Measurements from ENCODE around the gene PRIMPOL.
"Not testable (repeated sequence)": the region's sequence is repeated elsewhere in the genome, so short reads cannot be mapped to it uniquely, and the experiment has no call there.

PRIMPOL gene

DNA sequence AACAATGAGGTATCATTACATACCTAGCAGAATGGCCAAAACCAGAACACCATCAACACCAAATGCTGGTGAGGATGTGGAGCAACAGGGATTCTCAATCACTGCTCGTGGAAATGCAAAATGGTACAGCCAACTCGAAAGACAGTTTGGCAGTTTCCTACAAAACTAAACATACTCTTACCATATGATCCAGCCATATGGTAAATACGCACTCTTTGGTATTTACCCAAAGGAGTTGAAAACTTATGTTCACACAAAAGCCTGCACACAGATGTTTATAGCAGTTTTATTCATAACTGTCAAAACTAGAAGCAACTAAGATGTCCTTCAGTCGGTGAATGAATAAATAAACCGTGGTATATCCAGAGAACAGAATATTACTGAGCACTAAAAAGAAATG is 8.1 kb upstream of the PRIMPOL start:
- no peak for DNase-seq

DNA sequence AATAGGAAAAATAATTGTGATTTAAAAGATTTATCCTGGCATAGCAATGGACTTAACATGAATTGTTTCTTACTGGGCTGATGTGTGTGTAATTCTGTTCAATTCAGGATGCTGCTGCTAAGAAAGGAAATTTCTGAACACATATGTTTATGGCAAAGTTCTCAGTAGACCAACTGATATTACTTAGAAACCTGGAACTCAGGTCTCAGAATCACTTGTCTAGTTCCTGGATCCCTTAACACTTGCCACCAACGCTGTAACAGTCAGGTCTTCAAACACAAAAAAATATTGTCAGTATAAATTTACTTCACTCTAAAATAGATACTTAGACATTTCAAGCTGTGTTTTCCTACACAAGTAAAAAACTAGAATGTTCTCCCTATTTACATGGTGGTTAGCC is 5.8 kb upstream of the PRIMPOL start:
- DNase-seq: no peak

- no peak for DNase-seq
These were observed 4.8 kb upstream of the PRIMPOL start for GRCh38 chr4:184644553-184645307.

GRCh38 chr4:184645904-184646610 is 3.5 kb upstream of the PRIMPOL start:
- DNase-seq: no peak

DNA sequence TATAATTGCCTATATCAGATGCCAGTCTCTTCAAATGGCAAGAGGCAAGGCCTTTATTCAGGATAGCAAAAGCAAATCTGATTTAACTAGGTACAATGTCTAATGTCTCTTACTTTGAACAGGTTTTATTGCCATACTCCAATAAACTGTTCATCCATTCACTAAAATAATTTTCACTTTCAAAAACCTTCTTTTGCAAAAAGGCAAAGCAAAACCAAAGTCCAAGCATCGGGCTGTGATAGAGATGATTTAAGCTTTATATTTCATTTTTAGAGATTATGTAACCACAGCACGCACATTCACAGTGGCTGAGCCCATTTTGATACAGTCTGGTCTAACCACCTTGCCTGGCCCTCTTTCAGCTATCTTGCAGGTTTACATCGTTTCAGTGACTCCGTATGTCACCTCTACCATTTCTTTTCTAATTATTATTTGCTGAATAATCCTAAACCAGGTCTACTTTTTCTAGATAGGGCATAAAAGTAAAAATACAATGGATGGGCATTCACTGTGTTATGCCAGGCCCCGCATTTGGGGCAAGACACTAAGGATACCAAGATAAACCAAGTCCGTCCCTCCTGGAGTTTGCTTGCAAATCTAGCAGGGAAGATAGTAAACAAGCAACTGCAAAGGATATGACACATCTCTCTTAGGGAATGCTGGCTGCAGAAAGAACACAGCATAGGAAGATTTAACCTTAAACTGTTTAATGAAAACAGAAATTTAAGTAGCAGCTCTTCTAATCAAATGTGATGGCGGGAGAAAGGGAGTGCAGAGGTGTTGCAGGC is 2.1 kb upstream of the PRIMPOL start:
- no peak for DNase-seq

DNA sequence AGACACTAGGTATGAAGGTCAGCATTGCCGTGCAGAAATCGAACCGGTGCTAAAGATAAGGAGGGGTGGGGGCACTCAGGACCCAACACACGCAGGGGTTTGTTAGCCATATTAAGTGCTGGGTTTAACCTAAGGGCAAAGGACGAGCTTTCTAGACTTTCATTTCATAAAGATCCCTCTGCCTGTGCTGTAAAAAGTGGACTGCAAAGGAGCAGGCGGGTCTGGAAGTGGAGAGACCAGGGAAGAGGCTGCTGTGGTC is 1.6 kb upstream of the PRIMPOL start:
- no peak for DNase-seq

DNA sequence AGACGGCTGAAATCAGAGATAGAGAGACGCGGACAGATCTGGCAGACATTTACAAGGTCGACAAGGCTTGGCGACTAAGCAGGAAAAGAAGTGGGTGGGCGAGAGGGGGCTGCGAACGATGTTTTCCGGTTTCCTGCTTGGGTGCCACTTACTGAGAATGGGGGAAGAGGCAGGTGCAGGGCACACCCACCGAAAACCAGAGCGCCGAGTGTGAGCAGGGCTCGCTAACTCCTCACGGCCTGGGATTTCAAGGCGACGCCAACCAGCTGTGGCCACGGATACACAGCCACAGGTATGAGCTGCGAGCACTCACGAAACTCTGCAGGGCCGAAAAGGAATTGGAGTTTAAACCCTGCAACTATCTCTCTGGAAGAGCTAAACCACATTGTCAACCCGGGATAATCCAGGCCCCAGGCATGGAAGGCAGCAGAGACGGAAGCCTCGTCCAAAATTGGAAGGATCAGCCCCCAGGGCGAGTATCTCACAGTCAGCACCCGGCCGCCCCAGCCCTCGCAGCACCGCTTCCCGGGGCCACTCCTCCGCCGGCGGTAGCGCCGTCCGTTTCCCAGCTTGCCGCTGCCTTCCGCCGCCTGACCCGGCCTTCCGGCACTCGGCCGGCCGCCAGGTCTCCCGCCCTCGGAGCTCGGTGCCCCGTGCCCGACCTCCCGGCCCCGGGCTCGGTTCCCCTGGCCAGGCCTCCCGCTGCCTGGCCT is 1.1 kb upstream of the PRIMPOL start:
- peak; percentile 30 for DNase-seq

GRCh38 chr4:184649971-184650855 is 675 bp downstream of the PRIMPOL start:
- no peak for DNase-seq

- DNase-seq: no peak
These were observed 2.4 kb downstream of the PRIMPOL start for GRCh38 chr4:184651899-184652298.

DNA sequence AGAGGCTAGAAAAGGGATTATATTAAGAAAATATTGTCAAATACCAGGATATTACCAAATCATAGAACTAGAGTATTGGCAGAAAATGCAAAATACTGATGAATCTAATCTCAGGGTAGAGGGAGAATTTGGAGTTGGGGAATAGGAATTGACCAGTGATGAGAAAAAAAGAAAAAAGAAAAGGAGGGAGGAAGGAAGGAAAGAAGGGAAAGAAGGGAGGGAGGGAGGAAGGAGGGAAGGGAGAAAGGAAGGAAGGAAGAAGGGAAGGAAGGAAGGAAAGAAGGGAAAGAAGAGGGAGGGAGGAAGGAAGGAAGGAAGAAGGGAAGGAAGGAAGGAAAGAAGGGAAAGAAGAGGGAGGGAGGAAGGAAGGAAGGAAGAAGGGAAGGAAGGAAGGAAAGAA is 3.1 kb downstream of the PRIMPOL start:
- not testable (repeated sequence) for DNase-seq

GRCh38 chr4:184653650-184654049 is 4.1 kb downstream of the PRIMPOL start:
- no peak for DNase-seq

DNA sequence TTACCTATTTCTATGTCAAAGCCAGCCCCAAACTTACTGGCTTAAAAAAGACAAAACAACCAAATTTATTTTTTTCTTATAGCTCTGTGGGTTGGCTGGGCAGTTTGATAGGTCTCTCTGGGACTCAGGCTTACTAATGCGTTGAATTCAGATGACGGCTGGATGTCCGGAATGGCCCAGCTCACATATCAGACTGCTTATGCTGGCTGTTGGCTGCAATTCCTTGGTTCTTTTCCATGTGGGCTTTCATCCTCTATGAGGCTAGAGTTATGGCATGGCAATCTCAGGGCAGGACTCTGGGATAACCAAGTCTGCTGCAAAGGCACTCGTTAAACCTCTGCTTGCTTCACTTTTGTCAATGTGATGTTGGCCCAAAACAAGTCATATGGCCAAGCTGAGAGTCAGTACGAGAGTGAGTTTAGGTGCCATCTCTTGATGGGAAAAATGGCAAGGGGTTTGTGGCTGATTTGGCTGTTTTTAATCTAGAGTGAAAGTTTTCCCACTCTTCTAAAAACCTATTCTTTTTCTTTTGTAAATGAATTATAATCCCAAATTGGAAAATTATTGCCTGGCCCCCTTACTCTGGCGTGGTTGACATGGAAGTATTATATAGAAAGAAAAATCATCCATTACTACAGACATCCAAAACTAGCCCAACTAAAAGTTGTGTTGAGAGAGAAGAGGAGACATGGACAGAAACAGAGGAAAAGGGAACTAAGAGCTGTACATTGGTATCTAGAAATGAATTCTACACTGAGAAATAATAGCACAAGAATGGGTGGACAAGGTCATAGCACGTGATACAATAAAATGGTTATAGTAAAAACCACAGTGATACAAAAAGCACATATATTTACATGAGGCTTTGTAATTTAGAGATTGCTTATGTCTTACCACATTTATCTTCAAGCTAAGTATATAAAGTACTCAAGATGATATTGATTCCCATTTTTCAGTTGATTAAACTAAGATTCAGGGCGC is 6.6 kb downstream of the PRIMPOL start:
- no peak for DNase-seq

- no peak for DNase-seq
These were observed 7.6 kb downstream of the PRIMPOL start for GRCh38 chr4:184657144-184657543.

- not testable (repeated sequence) for DNase-seq
These were observed 8.3 kb downstream of the PRIMPOL start for GRCh38 chr4:184657820-184658219.

GRCh38 chr4:184660978-184661377 is 11.4 kb downstream of the PRIMPOL start:
- no peak for DNase-seq

DNA sequence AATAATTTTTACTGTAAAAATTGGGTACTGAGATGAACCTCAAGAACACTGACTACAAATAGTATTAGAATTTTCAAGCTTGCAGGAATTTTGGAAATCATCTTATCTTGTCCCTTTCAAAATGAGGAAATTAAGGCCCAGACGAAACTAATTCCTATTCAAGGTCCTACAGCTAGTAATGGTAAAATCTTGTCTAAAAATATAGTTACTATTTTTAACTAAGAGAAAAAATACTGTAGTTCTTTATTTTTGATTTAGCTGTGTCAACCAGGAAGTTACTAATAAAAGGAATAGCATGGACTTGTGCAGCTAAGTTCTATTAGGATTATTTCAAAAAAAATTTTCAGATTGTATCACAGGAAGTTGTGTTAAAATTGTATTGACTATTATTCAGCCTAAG is 12.7 kb downstream of the PRIMPOL start:
- DNase-seq: no peak

GRCh38 chr4:184664445-184665210 is 15.1 kb downstream of the PRIMPOL start:
- DNase-seq: no peak

- no peak for DNase-seq
These were observed 17.1 kb downstream of the PRIMPOL start for GRCh38 chr4:184666670-184667069.

DNA sequence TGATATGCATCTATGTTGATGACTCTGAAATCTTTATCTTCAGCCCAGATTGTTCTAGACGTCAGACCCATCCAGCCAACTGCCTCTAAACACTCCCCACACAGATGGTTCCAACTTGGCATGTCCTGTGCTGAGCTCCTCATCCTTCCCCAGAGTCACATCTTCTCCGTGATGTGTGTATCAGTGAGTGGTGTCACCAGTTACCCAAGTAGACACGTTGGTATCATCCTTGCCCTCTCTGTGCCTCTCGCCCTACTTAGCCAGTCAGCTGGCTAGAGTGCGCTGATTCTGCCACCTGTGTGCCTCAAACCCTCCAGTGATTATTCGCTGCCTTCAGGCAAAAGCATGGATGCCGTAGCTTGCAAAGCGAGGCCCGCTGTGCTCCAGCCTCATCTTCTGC is 18.6 kb downstream of the PRIMPOL start:
- no peak for DNase-seq

- no peak for DNase-seq
These were observed 19.1 kb downstream of the PRIMPOL start for GRCh38 chr4:184668511-184669114.

Data from stimulated activated naive CD4-positive, alpha-beta T cell treated with Interleukin-2 at 50 U/mL for 16 hours (primary cell).